ENCODE measurements around the gene DEFB128. TPM values are rescaled to one million over a fixed set of nuclear protein-coding genes. Genes with fewer than 3 reads are reported as not detected.

The DEFB128 gene
- total RNA-seq, 5 donors from 2014 or later (not counting 1 experiment from before 2014, with no cell fraction given) = not detected

Other genes with a start within 250 kb of the DEFB128 start
- gene DEFB125, start 102.0 kb downstream of the DEFB128 start, total RNA-seq = not detected
- gene DEFB126, start 47.1 kb downstream of the DEFB128 start, total RNA-seq = not detected
- not detected for gene DEFB127, start 32.3 kb downstream of the DEFB128 start, total RNA-seq
- gene DEFB129, start 37.5 kb upstream of the DEFB128 start, total RNA-seq = not detected
- not detected for gene DEFB132, start 68.0 kb upstream of the DEFB128 start, total RNA-seq
- 1 to 10 TPM; 2.5 to 3.2 (median 2.8) TPM for gene C20orf96, start 101.0 kb upstream of the DEFB128 start, total RNA-seq
- gene ZCCHC3, start 107.9 kb upstream of the DEFB128 start, total RNA-seq = 10 to 100 TPM; 16.7 to 30.2 (median 27.3) TPM
- 10 to 100 TPM in 4 of 5 donors, 1 to 10 TPM in 1; 7.3 to 14.9 (median 11.4) TPM for gene SOX12, start 135.8 kb upstream of the DEFB128 start, total RNA-seq
- gene NRSN2, start 157.4 kb upstream of the DEFB128 start, total RNA-seq = 1 to 10 TPM in 4 of 5 donors, under 1 TPM in 1; 0.70 to 1.8 (median 1.3) TPM
- 10 to 100 TPM in 3 of 5 donors, 1 to 10 TPM in 2; 3.2 to 19.2 (median 16.0) TPM for gene TRIB3, start 191.0 kb upstream of the DEFB128 start, total RNA-seq
- 100 to 1,000 TPM in 3 of 5 donors, 10 to 100 TPM in 2; 87.0 to 110 (median 105) TPM for gene RBCK1, start 218.6 kb upstream of the DEFB128 start, total RNA-seq

Measured in T-cell (primary cell).